Stimulated activated CD8-positive, alpha-beta memory T cell treated with anti-CD3 and anti-CD28 coated beads, Interleukin-7, amount 100 ng/mL, for 24 hours (primary cell): ENCODE results near the gene PARVG.
"Not testable (repeated sequence)": the region's sequence is repeated elsewhere in the genome, so short reads cannot be mapped to it uniquely, and the experiment has no call there.

Source experiments
- DNase-seq: peaks from one replicate; pipeline ENCODE4 v3.0.0-alpha.2; 2020; ENCODE audit warnings: low read depth

The PARVG gene

GRCh38 chr22:44213489-44214043, 32.8 kb downstream of the PARVG start:
- no peak for DNase-seq

DNA sequence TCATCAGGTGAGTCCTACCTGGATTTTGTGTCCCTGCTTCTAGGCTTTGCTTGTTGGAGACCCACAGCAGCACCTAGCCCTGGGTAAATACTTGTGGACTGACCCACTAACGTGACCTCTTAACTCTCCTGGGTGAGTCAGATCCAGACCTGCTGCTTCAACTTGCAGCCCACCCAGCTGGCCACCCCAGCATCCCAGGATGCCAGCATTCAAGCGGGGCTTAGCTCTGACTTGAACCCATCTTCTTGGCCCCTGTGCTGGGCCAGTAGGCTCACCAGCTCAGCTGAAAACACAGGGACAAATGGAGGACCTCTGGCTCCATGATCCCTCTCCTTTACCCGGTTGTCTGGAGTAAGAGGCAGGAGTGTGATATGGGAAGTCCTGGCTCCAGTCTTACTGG, 33.5 kb downstream of the PARVG start:
- no peak for DNase-seq

DNA sequence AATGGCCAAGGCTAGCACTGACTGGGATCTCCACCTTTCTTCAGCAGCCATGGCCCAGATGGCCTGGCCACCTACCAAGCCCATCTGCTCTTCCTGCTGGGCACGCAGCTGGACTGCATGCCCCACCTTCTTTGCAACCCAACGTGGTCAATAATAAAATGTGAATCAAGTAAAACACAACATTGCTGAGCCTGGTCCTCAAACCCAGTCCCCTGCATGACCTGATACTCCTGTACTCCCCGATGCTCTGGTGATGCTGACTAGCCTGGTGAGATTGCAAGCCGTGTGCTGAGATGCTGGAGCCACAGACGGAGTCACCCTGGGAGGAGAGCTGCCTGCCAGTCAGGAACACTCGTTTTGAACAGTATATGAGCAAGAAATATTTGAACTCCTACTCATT, 34.0 kb downstream of the PARVG start:
- no peak for DNase-seq

- no peak for DNase-seq
Observed at GRCh38 chr22:44215287-44215686, 34.6 kb downstream of the PARVG start.

DNA sequence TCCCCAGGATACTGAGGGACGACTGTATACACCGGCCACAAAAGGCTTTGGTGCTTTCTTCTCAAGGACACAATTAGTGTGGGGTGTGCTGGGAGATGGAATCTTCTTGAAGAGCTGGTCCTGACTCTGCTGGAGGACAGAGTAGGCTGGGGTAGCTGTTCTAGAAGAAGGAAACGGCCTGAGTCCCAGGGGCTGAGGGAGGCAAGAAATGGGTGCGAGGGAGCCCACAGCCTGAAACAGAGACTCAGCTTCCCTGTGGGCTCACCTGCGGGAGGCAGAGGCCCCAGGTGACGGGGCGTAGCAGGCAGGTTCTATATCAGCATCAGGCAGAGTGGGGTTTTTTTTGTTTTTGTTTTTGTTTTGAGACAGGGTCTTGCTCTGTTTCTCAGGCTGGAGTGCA, 36.6 kb downstream of the PARVG start:
- DNase-seq = no peak

DNA sequence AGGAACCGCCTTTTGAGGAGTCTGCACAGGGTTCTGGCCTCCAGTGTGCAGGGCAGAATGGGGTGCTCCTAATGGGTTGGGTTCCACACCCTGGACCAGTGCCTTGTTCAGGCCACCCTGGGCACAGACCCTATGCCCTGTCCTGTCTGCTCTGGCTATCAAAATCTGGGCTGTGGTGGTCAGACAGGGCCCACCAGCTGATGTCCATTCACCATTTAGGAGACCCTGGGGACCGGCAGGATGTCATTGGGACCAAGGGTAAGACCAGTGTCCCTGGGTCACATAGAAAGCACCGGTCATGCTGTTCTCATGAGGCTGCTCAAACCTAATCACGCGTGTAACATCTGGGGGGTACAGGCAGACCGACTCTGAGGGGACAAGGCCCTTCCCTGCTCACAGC, 37.3 kb downstream of the PARVG start:
- no peak for DNase-seq

- no peak for DNase-seq
Observed at GRCh38 chr22:44219101-44219870, 38.6 kb downstream of the PARVG start.

DNA sequence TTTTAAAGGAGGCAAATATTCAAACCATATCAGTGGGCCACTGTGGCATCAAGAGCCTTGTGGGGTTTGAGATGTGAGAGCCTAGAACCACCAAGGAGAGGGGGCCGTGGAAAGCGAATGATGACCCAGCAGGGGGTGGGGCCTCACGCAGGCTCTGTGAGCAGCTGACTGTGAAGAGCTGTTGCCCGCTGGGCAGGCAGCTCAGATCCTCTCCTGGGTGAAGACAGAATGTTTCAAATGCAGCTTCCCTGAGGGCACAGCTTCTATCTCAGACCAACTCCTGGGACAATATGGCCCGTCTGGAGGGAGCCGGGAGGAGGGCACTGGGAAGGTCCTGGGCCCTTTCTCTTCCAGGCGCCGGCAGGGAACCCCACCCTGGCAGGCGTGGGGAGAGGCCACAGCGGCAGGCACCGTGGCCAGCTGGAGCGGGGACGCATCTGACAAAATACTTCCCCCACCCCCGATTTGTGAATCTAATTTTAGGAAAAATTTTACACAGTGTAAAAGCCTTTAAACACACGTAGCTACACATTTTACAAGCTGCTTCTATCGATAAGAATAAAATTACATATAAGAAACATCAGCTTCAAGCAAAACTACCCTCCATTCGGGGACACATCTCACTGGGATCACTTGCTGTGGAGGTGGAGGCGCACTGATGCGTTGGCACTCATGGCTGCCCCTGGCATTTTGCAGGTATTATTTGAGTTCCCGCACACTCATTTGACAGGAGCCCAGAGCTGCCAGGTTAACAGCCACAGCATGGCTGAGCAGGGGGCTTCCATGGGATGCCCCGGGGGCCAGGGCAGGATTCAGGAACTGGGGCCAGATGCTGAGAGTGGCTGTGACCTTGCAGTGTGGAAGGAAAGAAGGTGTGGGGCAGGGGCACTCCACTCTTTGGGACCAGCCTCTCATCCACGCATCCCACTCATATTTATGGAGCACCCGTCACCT, 40.3 kb downstream of the PARVG start:
- DNase-seq = no peak

GRCh38 chr22:44221710-44222475, 41.2 kb downstream of the PARVG start:
- no peak for DNase-seq

DNA sequence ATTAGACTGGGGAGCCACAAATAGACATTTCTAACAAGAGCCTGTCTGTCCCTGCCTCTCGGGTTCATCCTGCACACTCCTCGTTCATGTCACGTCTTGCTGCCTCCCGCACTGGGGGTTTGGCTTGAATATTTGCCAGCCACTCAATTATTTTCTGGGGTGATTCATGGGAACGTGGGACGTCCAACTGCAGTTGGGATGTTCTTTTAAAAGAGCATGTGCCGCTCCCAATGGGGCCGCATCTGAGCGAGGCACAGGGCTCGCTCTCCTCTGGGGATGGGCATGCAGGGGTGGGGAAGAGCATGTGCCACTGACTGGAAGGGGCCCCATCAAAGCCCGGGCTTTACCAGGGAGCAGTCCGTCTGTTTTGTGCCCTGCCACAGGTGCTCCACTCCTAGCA, 43.4 kb downstream of the PARVG start:
- no peak for DNase-seq

- no peak for DNase-seq
Observed at GRCh38 chr22:44225091-44225689, 44.5 kb downstream of the PARVG start.

DNA sequence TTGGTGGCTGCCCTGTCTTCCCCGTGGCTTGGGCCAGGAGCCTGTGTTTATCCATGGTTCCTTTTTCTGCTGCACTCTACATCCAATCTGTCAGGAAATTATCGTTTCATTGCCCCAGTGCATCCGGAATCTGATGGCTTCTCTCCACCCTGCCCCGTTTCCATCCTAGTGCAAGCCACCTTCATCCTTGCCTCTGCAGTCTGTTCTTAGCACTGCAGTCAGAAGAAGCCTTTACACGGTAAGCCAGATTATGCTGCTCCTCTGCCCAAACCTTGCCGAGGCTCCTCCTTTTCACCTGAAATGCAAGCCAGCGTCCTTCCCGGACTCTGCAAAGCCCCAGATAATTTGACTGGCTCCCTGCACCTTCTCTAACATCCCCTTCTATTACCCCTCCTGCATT, 45.1 kb downstream of the PARVG start:
- DNase-seq = no peak

DNA sequence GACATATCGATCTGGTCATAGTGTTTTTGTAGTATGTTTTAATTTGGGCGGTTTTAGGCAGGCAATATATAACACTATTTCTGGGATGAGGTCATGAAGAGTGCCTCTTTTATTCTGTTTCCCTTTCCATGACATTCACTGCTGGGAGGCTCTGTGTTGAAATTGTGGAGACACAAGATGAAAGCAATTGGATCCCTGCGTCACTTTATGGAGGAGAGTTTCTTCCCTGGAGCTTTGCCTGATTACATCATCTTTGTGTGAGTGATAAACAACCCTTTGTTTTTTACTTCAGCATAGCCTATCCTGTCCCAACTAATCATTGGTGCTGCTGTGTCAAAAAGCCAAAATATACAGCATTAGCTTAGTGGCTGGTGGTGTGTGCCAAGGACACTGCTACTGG, 48.6 kb downstream of the PARVG start:
- no peak for DNase-seq

- DNase-seq = no peak
Observed at GRCh38 chr22:44229809-44230208, 49.1 kb downstream of the PARVG start.

- no peak for DNase-seq
Observed at GRCh38 chr22:44231233-44231632, 50.5 kb downstream of the PARVG start.

GRCh38 chr22:44234372-44234771, 53.6 kb downstream of the PARVG start:
- not testable (repeated sequence) for DNase-seq

GRCh38 chr22:44237290-44237689, 56.6 kb downstream of the PARVG start:
- no peak for DNase-seq

DNA sequence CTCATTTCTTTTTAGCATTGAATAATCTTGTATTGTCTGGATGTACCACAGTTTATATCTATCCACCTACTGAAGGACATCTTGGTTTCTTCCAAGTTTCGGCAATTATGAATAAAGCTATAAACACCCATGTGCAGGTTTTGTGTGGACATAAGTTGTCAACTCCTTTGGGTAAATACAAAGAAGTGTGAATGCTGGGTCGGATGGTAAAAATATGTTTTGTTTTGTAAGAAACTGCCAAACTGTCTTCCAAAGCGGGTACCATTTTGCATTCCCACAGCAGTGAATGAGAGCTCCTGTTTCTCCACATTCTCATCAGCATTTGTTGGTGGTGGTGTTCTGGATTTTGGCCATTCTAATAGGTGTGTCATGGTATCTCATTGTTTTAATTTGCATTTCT, 60.4 kb downstream of the PARVG start:
- not testable (repeated sequence) for DNase-seq

GRCh38 chr22:44242946-44243724, 62.4 kb downstream of the PARVG start:
- no peak for DNase-seq

- DNase-seq = no peak
Observed at GRCh38 chr22:44243761-44244160, 63.0 kb downstream of the PARVG start.

DNA sequence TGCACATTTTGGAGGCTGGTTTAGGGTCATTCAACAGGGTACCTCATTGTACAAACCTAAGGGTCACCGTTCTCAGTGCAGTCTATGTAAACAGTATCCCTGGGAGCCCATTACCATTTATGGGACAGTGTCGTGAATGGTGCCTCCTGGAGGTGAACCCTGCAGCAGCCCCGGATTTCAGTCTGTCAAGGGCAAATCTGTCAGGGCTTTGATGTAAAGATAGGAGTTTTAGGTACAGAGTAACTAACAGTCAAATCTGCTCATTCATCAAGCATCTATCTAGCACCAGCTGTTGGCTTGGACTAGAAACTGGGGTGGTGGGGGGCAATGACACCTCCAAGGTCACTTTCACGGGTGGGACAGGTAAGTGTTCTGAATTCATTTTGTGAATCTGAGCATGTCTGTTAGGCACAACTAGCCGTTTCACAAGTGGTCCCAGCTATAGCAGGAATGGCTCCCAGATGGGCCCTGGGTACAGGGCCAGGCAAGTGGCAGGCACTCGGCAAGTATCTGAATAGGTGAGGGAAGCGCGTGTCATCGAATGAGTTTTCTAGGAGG, 63.6 kb downstream of the PARVG start:
- no peak for DNase-seq
